Neural crest cell (in vitro differentiated cells): ENCODE measurements around the gene SEMA4D. TPM values are rescaled to one million over a fixed set of nuclear protein-coding genes. Genes with fewer than 3 reads are reported as not detected.

ENCODE experiments used
- DNase-seq: peaks from one replicate; pipeline ENCODE4 v3.0.0; 2021; ENCODE audit warnings: low read depth, mixed read lengths, low spot score
- H3K27ac Mint-ChIP-seq: one replicate; pipeline ENCODE4 v1.8.0; 2021; ENCODE audit warnings: mild to moderate bottlenecking, mixed read lengths; ENCODE audit not compliant: unreplicated experiment
- H3K27me3 Mint-ChIP-seq: 2 replicates; pipeline ENCODE4 v1.8.0; 2021; ENCODE audit warnings: low read depth, mild to moderate bottlenecking, mixed read lengths
- H3K36me3 Mint-ChIP-seq: 2 replicates; pipeline ENCODE4 v1.8.0; 2021; ENCODE audit warnings: low read depth, mild to moderate bottlenecking, mixed read lengths
- H3K4me1 Mint-ChIP-seq: 2 replicates; pipeline ENCODE4 v1.8.0; 2021; ENCODE audit warnings: mixed read lengths
- H3K4me3 Mint-ChIP-seq: one replicate; pipeline ENCODE4 v1.8.0; 2021; ENCODE audit warnings: mild to moderate bottlenecking, mixed read lengths
- H3K9me3 Mint-ChIP-seq: 2 replicates; pipeline ENCODE4 v1.8.0; 2021; ENCODE audit warnings: mixed read lengths
- CTCF ChIP-seq: fragments of 200-600 bp; sonication (generic); conservative IDR thresholded peaks from 2 replicates; pipeline ENCODE4 v1.5.0; 2021; ENCODE audit warnings: antibody characterized with exemption, mild to moderate bottlenecking
- total RNA-seq: library from RNA; stranded (reverse); gene quantifications from 2 replicates; pipeline ENCODE4 v1.2.1, GENCODE V29; 2021

SEMA4D gene
- total RNA-seq, 1 donor from 2014 or later = 33.5 TPM

- Mint-ChIP-seq H3K36me3 (peaks cover 8% of the 10 kb centered on the region), H3K27ac (no peak overlapping the region), H3K4me3 (no peak overlapping the region), H3K4me1 (no peaks in the 10 kb centered on the region), H3K27me3 (no peaks in the 10 kb centered on the region), H3K9me3 (no peaks in the 10 kb centered on the region)
- no peak for TF ChIP-seq CTCF
- DNase-seq = no peak
Observed at GRCh38 chr9:89381308-89381609, 116.7 kb downstream of the SEMA4D start.

- no peak for DNase-seq
- Mint-ChIP-seq H3K9me3 (no peaks in the 10 kb centered on the region), H3K4me1 (peaks cover 2% of the 10 kb centered on the region), H3K36me3 (peaks cover 4% of the 10 kb centered on the region), H3K27me3 (no peaks in the 10 kb centered on the region), H3K27ac (peak overlapping the region; percentile 12), H3K4me3 (no peak overlapping the region)
- TF ChIP-seq CTCF = no peak
Observed at GRCh38 chr9:89380437-89381307, 117.2 kb downstream of the SEMA4D start.

GRCh38 chr9:89379508-89380115, 118.3 kb downstream of the SEMA4D start:
- Mint-ChIP-seq H3K27ac (no peak overlapping the region), H3K36me3 (peaks cover 4% of the 10 kb centered on the region)
- TF ChIP-seq CTCF = no peak

GRCh38 chr9:89379031-89379430, 118.9 kb downstream of the SEMA4D start:
- Mint-ChIP-seq H3K4me1 (peaks cover 6% of the 10 kb centered on the region), H3K27me3 (no peaks in the 10 kb centered on the region), H3K4me3 (no peak overlapping the region), H3K36me3 (peaks cover 4% of the 10 kb centered on the region), H3K9me3 (no peaks in the 10 kb centered on the region), H3K27ac (no peak overlapping the region)
- no peak for DNase-seq
- TF ChIP-seq CTCF = no peak

More at GRCh38 chr9:89379508-89380115, 118.3 kb downstream of the SEMA4D start:
- no peaks in the 10 kb centered on the region for H3K9me3 Mint-ChIP-seq
- DNase-seq = no peak
- H3K27me3 Mint-ChIP-seq = no peaks in the 10 kb centered on the region
- H3K4me1 Mint-ChIP-seq = peaks cover 6% of the 10 kb centered on the region
- no peak overlapping the region for H3K4me3 Mint-ChIP-seq

- TF ChIP-seq CTCF = no peak
- Mint-ChIP-seq H3K4me1 (peaks cover 6% of the 10 kb centered on the region), H3K4me3 (no peak overlapping the region), H3K27ac (peak overlapping the region; percentile 28), H3K36me3 (peaks cover 4% of the 10 kb centered on the region), H3K27me3 (no peaks in the 10 kb centered on the region), H3K9me3 (no peaks in the 10 kb centered on the region)
- DNase-seq = no peak
Observed at GRCh38 chr9:89378541-89378940, 119.4 kb downstream of the SEMA4D start.
